ENCODE results near the gene PAPPA.

The PAPPA gene

DNA sequence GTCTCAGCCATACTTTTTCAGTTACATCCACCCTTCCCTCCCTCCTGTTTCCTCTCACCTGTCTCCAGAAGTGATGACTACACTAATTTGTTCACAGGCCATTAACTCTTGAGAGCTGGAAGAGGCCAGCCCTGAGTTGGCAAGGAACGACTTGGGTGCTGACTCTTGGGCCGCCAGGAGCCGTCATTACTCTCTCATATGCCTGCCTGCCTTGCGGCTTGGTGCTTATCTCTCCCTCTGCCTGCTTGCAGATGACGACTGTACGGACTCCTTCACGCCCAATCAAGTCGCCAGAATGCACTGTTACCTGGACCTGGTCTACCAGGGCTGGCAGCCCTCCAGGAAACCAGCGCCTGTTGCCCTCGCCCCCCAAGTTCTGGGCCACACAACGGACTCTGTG, 66.1 kb downstream of the PAPPA start:
- H3K9ac ChIP-seq (ENCODE audit: low read length), result no peak overlapping the region
- H3K79me2 ChIP-seq (ENCODE audit: insufficient read depth, low read length), result no peaks in the 10 kb centered on the region
- no peaks in the 10 kb centered on the region for H3K9me2 ChIP-seq (replicated peaks; ENCODE audit: insufficient read depth, low read length)
- H3K27ac ChIP-seq (ENCODE audit: low read depth, low read length), result no peak overlapping the region
- no peaks in the 10 kb centered on the region for H3K9me3 ChIP-seq (ENCODE audit: insufficient read depth, low read length)
- H3K4me2 ChIP-seq (ENCODE audit: low read depth, low read length, poor library complexity, severe bottlenecking), result no peak overlapping the region
- TF ChIP-seq, protein P1, sequence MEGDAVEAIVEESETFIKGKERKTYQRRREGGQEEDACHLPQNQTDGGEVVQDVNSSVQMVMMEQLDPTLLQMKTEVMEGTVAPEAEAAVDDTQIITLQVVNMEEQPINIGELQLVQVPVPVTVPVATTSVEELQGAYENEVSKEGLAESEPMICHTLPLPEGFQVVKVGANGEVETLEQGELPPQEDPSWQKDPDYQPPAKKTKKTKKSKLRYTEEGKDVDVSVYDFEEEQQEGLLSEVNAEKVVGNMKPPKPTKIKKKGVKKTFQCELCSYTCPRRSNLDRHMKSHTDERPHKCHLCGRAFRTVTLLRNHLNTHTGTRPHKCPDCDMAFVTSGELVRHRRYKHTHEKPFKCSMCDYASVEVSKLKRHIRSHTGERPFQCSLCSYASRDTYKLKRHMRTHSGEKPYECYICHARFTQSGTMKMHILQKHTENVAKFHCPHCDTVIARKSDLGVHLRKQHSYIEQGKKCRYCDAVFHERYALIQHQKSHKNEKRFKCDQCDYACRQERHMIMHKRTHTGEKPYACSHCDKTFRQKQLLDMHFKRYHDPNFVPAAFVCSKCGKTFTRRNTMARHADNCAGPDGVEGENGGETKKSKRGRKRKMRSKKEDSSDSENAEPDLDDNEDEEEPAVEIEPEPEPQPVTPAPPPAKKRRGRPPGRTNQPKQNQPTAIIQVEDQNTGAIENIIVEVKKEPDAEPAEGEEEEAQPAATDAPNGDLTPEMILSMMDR (IDR thresholded peaks at IDR 0.05; ENCODE audit: insufficient read depth, low read length, poor library complexity, severe bottlenecking), result no peak
- no peak for TF ChIP-seq EZH2phosphoT487 (conservative IDR thresholded peaks at IDR 0.05; ENCODE audit: low read length)
- H3K4me3 ChIP-seq (ENCODE audit: insufficient read depth, low read length, poor library complexity, severe bottlenecking), result no peak overlapping the region
- no peaks in the 10 kb centered on the region for H3K36me3 ChIP-seq (ENCODE audit: low read length)
- H3F3A ChIP-seq (ENCODE audit: insufficient read depth), result no peaks in the 10 kb centered on the region
- H4K20me1 ChIP-seq (ENCODE audit: low read depth, low read length), result no peaks in the 10 kb centered on the region
- H3K27me3 ChIP-seq (ENCODE audit: low read length), result no peaks in the 10 kb centered on the region
- no peak overlapping the region for H2AFZ ChIP-seq (ENCODE audit: low read depth, low read length, severe bottlenecking)

DNA sequence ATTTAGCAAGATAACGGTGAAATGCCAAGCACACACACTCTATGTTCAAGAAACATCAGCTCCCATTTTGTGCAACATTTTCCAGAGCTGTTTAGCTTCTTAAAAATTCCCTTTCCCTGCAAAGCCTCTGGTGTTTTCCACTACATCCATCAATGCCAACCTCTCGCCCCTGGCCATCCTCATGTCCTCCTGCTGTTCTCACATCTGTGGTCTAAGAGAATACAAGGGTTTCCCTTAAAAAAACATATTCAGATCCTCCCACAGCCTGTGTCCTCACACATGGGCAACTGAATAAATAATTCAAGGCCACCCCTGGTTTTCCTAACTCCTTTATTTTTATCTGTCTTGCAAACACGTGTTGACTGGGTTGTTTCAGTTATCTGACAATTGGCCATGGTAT, 70.3 kb downstream of the PAPPA start:
- H3K79me2 ChIP-seq (ENCODE audit: insufficient read depth, low read length), result no peaks in the 10 kb centered on the region
- H3K27me3 ChIP-seq (ENCODE audit: low read length), result no peaks in the 10 kb centered on the region
- no peaks in the 10 kb centered on the region for H3F3A ChIP-seq (ENCODE audit: insufficient read depth)
- no peak overlapping the region for H3K27ac ChIP-seq (ENCODE audit: low read depth, low read length)
- no peak overlapping the region for H3K9ac ChIP-seq (ENCODE audit: low read length)
- no peaks in the 10 kb centered on the region for H3K9me3 ChIP-seq (ENCODE audit: insufficient read depth, low read length)
- no peaks in the 10 kb centered on the region for H4K20me1 ChIP-seq (ENCODE audit: low read depth, low read length)
- no peak overlapping the region for H3K4me3 ChIP-seq (ENCODE audit: insufficient read depth, low read length, poor library complexity, severe bottlenecking)
- TF ChIP-seq EZH2phosphoT487 (conservative IDR thresholded peaks at IDR 0.05; ENCODE audit: low read length), result no peak
- TF ChIP-seq, protein P1 (IDR thresholded peaks at IDR 0.05; ENCODE audit: insufficient read depth, low read length, poor library complexity, severe bottlenecking), result no peak
- no peak overlapping the region for H2AFZ ChIP-seq (ENCODE audit: low read depth, low read length, severe bottlenecking)
- no peaks in the 10 kb centered on the region for H3K36me3 ChIP-seq (ENCODE audit: low read length)
- no peak overlapping the region for H3K4me2 ChIP-seq (ENCODE audit: low read depth, low read length, poor library complexity, severe bottlenecking)
- no peaks in the 10 kb centered on the region for H3K9me2 ChIP-seq (replicated peaks; ENCODE audit: insufficient read depth, low read length)

DNA sequence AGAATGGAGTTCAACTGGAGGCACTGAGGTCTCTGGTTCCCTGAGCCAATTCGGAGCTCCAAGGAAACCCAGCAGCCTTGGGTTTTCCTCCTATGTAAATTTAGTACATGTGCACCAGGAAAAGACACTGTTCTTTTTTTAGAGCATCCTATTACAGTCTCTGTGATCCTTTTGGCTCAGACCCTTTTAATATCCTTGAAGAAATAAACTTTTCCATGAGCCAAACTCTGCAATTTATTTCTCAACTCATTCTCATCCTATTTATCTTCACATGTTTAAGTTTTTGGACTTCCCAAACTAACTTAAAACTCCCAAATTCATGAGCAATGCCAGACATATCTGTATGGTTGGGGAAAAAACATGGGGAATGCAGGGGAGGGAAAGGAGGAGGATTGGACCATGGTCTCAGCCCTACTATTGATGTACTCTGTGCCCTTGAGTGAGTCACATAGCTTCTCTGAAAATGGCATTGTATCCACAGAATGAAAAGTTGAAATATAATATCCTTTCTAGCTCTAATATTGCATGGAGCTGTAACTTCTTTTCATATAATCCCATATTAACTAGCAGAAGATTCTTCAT, 76.6 kb downstream of the PAPPA start:
- H3K9ac ChIP-seq (ENCODE audit: low read length), result no peak overlapping the region
- no peak for TF ChIP-seq EZH2phosphoT487 (conservative IDR thresholded peaks at IDR 0.05; ENCODE audit: low read length)
- TF ChIP-seq, protein P1 (IDR thresholded peaks at IDR 0.05; ENCODE audit: insufficient read depth, low read length, poor library complexity, severe bottlenecking), result no peak
- H3K9me2 ChIP-seq (replicated peaks; ENCODE audit: insufficient read depth, low read length), result no peaks in the 10 kb centered on the region
- H3K9me3 ChIP-seq (ENCODE audit: insufficient read depth, low read length), result no peaks in the 10 kb centered on the region
- H3K4me3 ChIP-seq (ENCODE audit: insufficient read depth, low read length, poor library complexity, severe bottlenecking), result no peak overlapping the region
- no peaks in the 10 kb centered on the region for H3F3A ChIP-seq (ENCODE audit: insufficient read depth)
- no peak overlapping the region for H3K4me2 ChIP-seq (ENCODE audit: low read depth, low read length, poor library complexity, severe bottlenecking)
- no peaks in the 10 kb centered on the region for H3K79me2 ChIP-seq (ENCODE audit: insufficient read depth, low read length)
- H4K20me1 ChIP-seq (ENCODE audit: low read depth, low read length), result no peaks in the 10 kb centered on the region
- no peaks in the 10 kb centered on the region for H3K36me3 ChIP-seq (ENCODE audit: low read length)
- H3K27me3 ChIP-seq (ENCODE audit: low read length), result no peaks in the 10 kb centered on the region; the same call in 1 of the 2 replicates
- H2AFZ ChIP-seq (ENCODE audit: low read depth, low read length, severe bottlenecking), result no peak overlapping the region
- no peak overlapping the region for H3K27ac ChIP-seq (ENCODE audit: low read depth, low read length)

Data from SU-DHL-6 (cell line).